Mesodermal cell (in vitro differentiated cells): Measurements from ENCODE around the gene MORN1.

Experiments used
- H3K27ac ChIP-seq: 2 replicates; pipeline ENCODE4 v1.7.0; 2013; ENCODE audit warnings: mild to moderate bottlenecking, low read depth, low read length, moderate library complexity; ENCODE audit not compliant: severe bottlenecking
- H3K36me3 ChIP-seq: 2 replicates; pipeline ENCODE4 v1.7.1; 2013; ENCODE audit warnings: mild to moderate bottlenecking, low read length, moderate library complexity; ENCODE audit not compliant: control insufficient read depth, insufficient read depth
- H3K4me1 ChIP-seq: one replicate; pipeline ENCODE4 v1.7.1; 2013; ENCODE audit warnings: mild to moderate bottlenecking, low read length; ENCODE audit not compliant: insufficient read depth, control insufficient read depth, poor library complexity, severe bottlenecking
- H3K4me3 ChIP-seq: 2 replicates; pipeline ENCODE4 v1.7.0; 2013; ENCODE audit warnings: low read length, control low read depth, mild to moderate bottlenecking; ENCODE audit not compliant: insufficient read depth, poor library complexity, severe bottlenecking; ENCODE audit errors: extremely low read depth
- H3K9me3 ChIP-seq: 2 replicates; pipeline ENCODE4 v1.7.1; 2013; ENCODE audit warnings: mild to moderate bottlenecking, low read length, moderate library complexity; ENCODE audit not compliant: control insufficient read depth
- WGBS, 2 experiments: methylation state at CpG; one replicate each; pipeline ENCODE4 v1.1.5; 2013; ENCODE audit warnings: missing lambda C conversion rate in 2 of 2; ENCODE audit not compliant: insufficient coverage in 2 of 2; 5-methylcytosine and 5-hydroxymethylcytosine counted together

Gene MORN1

GRCh38 chr1:2396059-2396458 lies 4.7 kb upstream of the MORN1 start:
- Histone ChIP-seq H3K27ac (no peak overlapping the region), H3K36me3 (peaks cover 83% of the 10 kb centered on the region), H3K9me3 (no peaks in the 10 kb centered on the region), H3K4me1 (peaks cover 10% of the 10 kb centered on the region), H3K4me3 (no peak overlapping the region)
- WGBS, 2 experiments, result 95 to 98% methylated on average over 10 to 11 of the region's 17 CpGs

- H3K27ac ChIP-seq, result no peak overlapping the region
- H3K9me3 ChIP-seq, result no peaks in the 10 kb centered on the region
- H3K4me3 ChIP-seq, result no peak overlapping the region
- H3K4me1 ChIP-seq, result peaks cover 10% of the 10 kb centered on the region
- WGBS, 2 experiments, result 90 to 95% methylated on average over 6 to 10 of the region's 10 CpGs
- H3K36me3 ChIP-seq, result peaks cover 76% of the 10 kb centered on the region
Observed at GRCh38 chr1:2395245-2395644, 3.9 kb upstream of the MORN1 start.

- Histone ChIP-seq H3K36me3 (peaks cover 73% of the 10 kb centered on the region), H3K4me3 (no peak overlapping the region), H3K9me3 (no peaks in the 10 kb centered on the region), H3K4me1 (peaks cover 10% of the 10 kb centered on the region), H3K27ac (no peak overlapping the region)
- 94 to 98% methylated on average over 9 to 11 of the region's 11 CpGs for WGBS, 2 experiments
Observed at GRCh38 chr1:2394761-2395160, 3.4 kb upstream of the MORN1 start.

- Histone ChIP-seq H3K4me1 (peaks cover 10% of the 10 kb centered on the region), H3K9me3 (no peaks in the 10 kb centered on the region), H3K27ac (no peak overlapping the region), H3K36me3 (peaks cover 73% of the 10 kb centered on the region), H3K4me3 (no peak overlapping the region)
- WGBS, 2 experiments, result 96 to 97% methylated on average over 6 to 7 of the region's 7 CpGs
Observed at GRCh38 chr1:2394220-2394619, 2.9 kb upstream of the MORN1 start.

GRCh38 chr1:2393471-2393877 lies 2.1 kb upstream of the MORN1 start:
- 94 to 96% methylated on average over 8 of the region's 9 CpGs for WGBS, 2 experiments
- peaks cover 10% of the 10 kb centered on the region for H3K4me1 ChIP-seq
- H3K27ac ChIP-seq, result no peak overlapping the region
- no peak overlapping the region for H3K4me3 ChIP-seq
- H3K36me3 ChIP-seq, result peaks cover 68% of the 10 kb centered on the region
- H3K9me3 ChIP-seq, result no peaks in the 10 kb centered on the region

- peaks cover 10% of the 10 kb centered on the region for H3K4me1 ChIP-seq
- 87 to 92% methylated on average over 14 to 16 of the region's 16 CpGs for WGBS, 2 experiments
- peak overlapping the region; percentile 91 for H3K4me3 ChIP-seq
- H3K9me3 ChIP-seq, result no peaks in the 10 kb centered on the region
- H3K36me3 ChIP-seq, result peaks cover 62% of the 10 kb centered on the region
- no peak overlapping the region for H3K27ac ChIP-seq
Observed at GRCh38 chr1:2392686-2393085, 1.3 kb upstream of the MORN1 start.

- WGBS, 2 experiments, result 1% methylated on average over 36 to 44 of the region's 62 CpGs
- peaks cover 61% of the 10 kb centered on the region for H3K36me3 ChIP-seq
Observed at GRCh38 chr1:2391931-2392509, 666 bp upstream of the MORN1 start.

GRCh38 chr1:2389644-2390043 lies 1.7 kb downstream of the MORN1 start:
- no peak overlapping the region for H3K27ac ChIP-seq
- WGBS, 2 experiments, result 96 to 98% methylated on average over 4 to 6 of the region's 7 CpGs
- H3K9me3 ChIP-seq, result no peaks in the 10 kb centered on the region
- peaks cover 42% of the 10 kb centered on the region for H3K36me3 ChIP-seq
- H3K4me3 ChIP-seq, result no peak overlapping the region
- peaks cover 13% of the 10 kb centered on the region for H3K4me1 ChIP-seq

More at GRCh38 chr1:2391931-2392509, 666 bp upstream of the MORN1 start:
- Histone ChIP-seq H3K4me3 (peak overlapping the region; percentile 91), H3K27ac (peak overlapping the region; percentile 18), H3K4me1 (peaks cover 10% of the 10 kb centered on the region), H3K9me3 (no peaks in the 10 kb centered on the region)

GRCh38 chr1:2388004-2388913 lies 3.1 kb downstream of the MORN1 start:
- WGBS, 2 experiments, result 94 to 95% methylated on average over 22 to 26 of the region's 32 CpGs
- peaks cover 28% of the 10 kb centered on the region for H3K36me3 ChIP-seq
- no peak overlapping the region for H3K27ac ChIP-seq
- H3K9me3 ChIP-seq, result no peaks in the 10 kb centered on the region
- peaks cover 10% of the 10 kb centered on the region for H3K4me1 ChIP-seq
- no peak overlapping the region for H3K4me3 ChIP-seq

GRCh38 chr1:2386636-2387611 lies 4.4 kb downstream of the MORN1 start:
- Histone ChIP-seq H3K27ac (no peak overlapping the region), H3K4me1 (peaks cover 3% of the 10 kb centered on the region), H3K4me3 (no peak overlapping the region), H3K9me3 (no peaks in the 10 kb centered on the region), H3K36me3 (peaks cover 20% of the 10 kb centered on the region)
- 94 to 98% methylated on average over 28 to 29 of the region's 30 CpGs for WGBS, 2 experiments
